ENCODE measurements around the gene EXTL2.

The EXTL2 gene

GRCh38 chr1:100874433-100874832 is 20.2 kb downstream of the EXTL2 start:
- Histone ChIP-seq H3K4ac (ENCODE audit: low read depth in 1 of 2, low read length in 2 of 2) (no peak overlapping the region), H3K18ac (ENCODE audit: low read depth in 1 of 2, low read length in 2 of 2) (no peak overlapping the region), H3K9me3 (ENCODE audit: control insufficient read depth, low read length) (no peaks in the 10 kb centered on the region), H4K91ac (ENCODE audit: low read length) (no peak overlapping the region), H3K79me1 (replicated peaks; ENCODE audit: low read length, poor library complexity, severe bottlenecking) (peaks cover 4% of the 10 kb centered on the region), H3K36me3 (ENCODE audit: control insufficient read depth in 1 of 2, insufficient read depth in 2 of 2, low read depth in 1 of 2, low read length in 2 of 2) (peaks cover 3 to 18% of the 10 kb centered on the region in 2 experiments), H3K9ac (ENCODE audit: low read length) (no peak overlapping the region), H2AK5ac (ENCODE audit: low read length, severe bottlenecking) (no peak overlapping the region), H3K4me3 (ENCODE audit: insufficient read depth in 1 of 2, low read depth in 1 of 2, low read length in 2 of 2) (no peak overlapping the region), H3K4me2 (ENCODE audit: low read length, poor library complexity, severe bottlenecking) (no peak overlapping the region), H2BK120ac (ENCODE audit: low read depth, low read length) (no peak overlapping the region), H3K23ac (ENCODE audit: low read length in 2 of 2) (no peak overlapping the region), H2AFZ (ENCODE audit: low read depth, low read length) (no peak overlapping the region), H2BK5ac (ENCODE audit: low read depth, low read length, poor library complexity, severe bottlenecking) (no peak overlapping the region), H2BK12ac (ENCODE audit: low read length in 2 of 2) (no peak overlapping the region), H3K27me3 (ENCODE audit: control insufficient read depth in 1 of 2, insufficient read depth in 1 of 2, low read length in 2 of 2) (no peaks in the 10 kb centered on the region), H4K8ac (ENCODE audit: low read length) (no peak overlapping the region), H3K27ac (ENCODE audit: low read length, poor library complexity, severe bottlenecking) (no peak overlapping the region), H2BK15ac (ENCODE audit: low read depth, poor library complexity, severe bottlenecking) (no peak overlapping the region), H3K4me1 (ENCODE audit: control insufficient read depth, insufficient read depth, low read depth, low read length) (no peaks in the 10 kb centered on the region), H3K14ac (ENCODE audit: low read length in 2 of 2) (no peak overlapping the region)
- no peak for DNase-seq
- WGBS: 87% methylated on average over 2 of the region's 2 CpGs

- Histone ChIP-seq H3K36me3 (ENCODE audit: control insufficient read depth in 1 of 2, insufficient read depth in 2 of 2, low read depth in 1 of 2, low read length in 2 of 2) (peaks cover 0 to 9% of the 10 kb centered on the region in 2 experiments), H3K4me3 (ENCODE audit: insufficient read depth in 1 of 2, low read depth in 1 of 2, low read length in 2 of 2) (no peak overlapping the region), H2AK5ac (ENCODE audit: low read length, severe bottlenecking) (no peak overlapping the region), H3K4me2 (ENCODE audit: low read length, poor library complexity, severe bottlenecking) (no peak overlapping the region), H4K8ac (ENCODE audit: low read length) (no peak overlapping the region), H3K27me3 (ENCODE audit: control insufficient read depth in 1 of 2, insufficient read depth in 1 of 2, low read length in 2 of 2) (no peaks in the 10 kb centered on the region), H2BK15ac (ENCODE audit: low read depth, poor library complexity, severe bottlenecking) (no peak overlapping the region), H2BK12ac (ENCODE audit: low read length in 2 of 2) (no peak overlapping the region), H3K23ac (ENCODE audit: low read length in 2 of 2) (no peak overlapping the region), H2BK5ac (ENCODE audit: low read depth, low read length, poor library complexity, severe bottlenecking) (no peak overlapping the region), H3K14ac (ENCODE audit: low read length in 2 of 2) (no peak overlapping the region), H4K91ac (ENCODE audit: low read length) (no peak overlapping the region), H3K4ac (ENCODE audit: low read depth in 1 of 2, low read length in 2 of 2) (no peak overlapping the region), H3K9me3 (ENCODE audit: control insufficient read depth, low read length) (no peaks in the 10 kb centered on the region), H2AFZ (ENCODE audit: low read depth, low read length) (no peak overlapping the region), H3K4me1 (ENCODE audit: control insufficient read depth, insufficient read depth, low read depth, low read length) (no peaks in the 10 kb centered on the region), H3K79me1 (replicated peaks; ENCODE audit: low read length, poor library complexity, severe bottlenecking) (no peaks in the 10 kb centered on the region), H3K27ac (ENCODE audit: low read length, poor library complexity, severe bottlenecking) (no peak overlapping the region), H2BK120ac (ENCODE audit: low read depth, low read length) (no peak overlapping the region), H3K9ac (ENCODE audit: low read length) (no peak overlapping the region), H3K18ac (ENCODE audit: low read depth in 1 of 2, low read length in 2 of 2) (no peak overlapping the region)
- WGBS: 100% methylated on average over 1 of the region's 2 CpGs
- no peak for DNase-seq
Observed at GRCh38 chr1:100869996-100870395, 24.6 kb downstream of the EXTL2 start.

GRCh38 chr1:100868364-100868995 is 26.2 kb downstream of the EXTL2 start:
- WGBS: 18% methylated on average over 3 of the region's 7 CpGs
- Histone ChIP-seq H3K18ac (ENCODE audit: low read depth in 1 of 2, low read length in 2 of 2) (no peak overlapping the region), H3K14ac (ENCODE audit: low read length in 2 of 2) (no peak overlapping the region), H3K79me1 (replicated peaks; ENCODE audit: low read length, poor library complexity, severe bottlenecking) (no peaks in the 10 kb centered on the region), H3K4me2 (ENCODE audit: low read length, poor library complexity, severe bottlenecking) (peak overlapping the region; percentile 10), H2AK5ac (ENCODE audit: low read length, severe bottlenecking) (no peak overlapping the region), H3K27ac (ENCODE audit: low read length, poor library complexity, severe bottlenecking) (no peak overlapping the region), H2BK15ac (ENCODE audit: low read depth, poor library complexity, severe bottlenecking) (no peak overlapping the region), H2AFZ (ENCODE audit: low read depth, low read length) (no peak overlapping the region), H3K9me3 (ENCODE audit: control insufficient read depth, low read length) (no peaks in the 10 kb centered on the region), H3K4me3 (ENCODE audit: insufficient read depth in 1 of 2, low read depth in 1 of 2, low read length in 2 of 2) (peak overlapping the region in 1 of 2 experiments; percentile 62), H3K4me1 (ENCODE audit: control insufficient read depth, insufficient read depth, low read depth, low read length) (no peaks in the 10 kb centered on the region), H4K91ac (ENCODE audit: low read length) (no peak overlapping the region), H3K36me3 (ENCODE audit: control insufficient read depth in 1 of 2, insufficient read depth in 2 of 2, low read depth in 1 of 2, low read length in 2 of 2) (peaks cover 0 to under 1% of the 10 kb centered on the region in 2 experiments), H3K23ac (ENCODE audit: low read length in 2 of 2) (no peak overlapping the region), H2BK5ac (ENCODE audit: low read depth, low read length, poor library complexity, severe bottlenecking) (no peak overlapping the region), H3K9ac (ENCODE audit: low read length) (peak overlapping the region; percentile 83), H3K4ac (ENCODE audit: low read depth in 1 of 2, low read length in 2 of 2) (no peak overlapping the region), H3K27me3 (ENCODE audit: control insufficient read depth in 1 of 2, insufficient read depth in 1 of 2, low read length in 2 of 2) (no peaks in the 10 kb centered on the region), H2BK12ac (ENCODE audit: low read length in 2 of 2) (no peak overlapping the region), H2BK120ac (ENCODE audit: low read depth, low read length) (no peak overlapping the region), H4K8ac (ENCODE audit: low read length) (no peak overlapping the region)
- DNase-seq: peak; percentile 59

GRCh38 chr1:100866901-100867206 is 27.8 kb downstream of the EXTL2 start:
- Histone ChIP-seq H4K91ac (ENCODE audit: low read length) (no peak overlapping the region), H3K4ac (ENCODE audit: low read depth in 1 of 2, low read length in 2 of 2) (no peak overlapping the region), H3K4me2 (ENCODE audit: low read length, poor library complexity, severe bottlenecking) (no peak overlapping the region), H2BK15ac (ENCODE audit: low read depth, poor library complexity, severe bottlenecking) (no peak overlapping the region), H3K36me3 (ENCODE audit: control insufficient read depth in 1 of 2, insufficient read depth in 2 of 2, low read depth in 1 of 2, low read length in 2 of 2) (no peaks in the 10 kb centered on the region), H4K8ac (ENCODE audit: low read length) (no peak overlapping the region), H2AFZ (ENCODE audit: low read depth, low read length) (no peak overlapping the region), H3K9me3 (ENCODE audit: control insufficient read depth, low read length) (no peaks in the 10 kb centered on the region), H3K4me3 (ENCODE audit: insufficient read depth in 1 of 2, low read depth in 1 of 2, low read length in 2 of 2) (no peak overlapping the region), H3K27ac (ENCODE audit: low read length, poor library complexity, severe bottlenecking) (no peak overlapping the region), H3K4me1 (ENCODE audit: control insufficient read depth, insufficient read depth, low read depth, low read length) (no peaks in the 10 kb centered on the region), H3K27me3 (ENCODE audit: control insufficient read depth in 1 of 2, insufficient read depth in 1 of 2, low read length in 2 of 2) (no peaks in the 10 kb centered on the region), H3K14ac (ENCODE audit: low read length in 2 of 2) (no peak overlapping the region), H2AK5ac (ENCODE audit: low read length, severe bottlenecking) (no peak overlapping the region), H3K18ac (ENCODE audit: low read depth in 1 of 2, low read length in 2 of 2) (no peak overlapping the region), H2BK12ac (ENCODE audit: low read length in 2 of 2) (no peak overlapping the region), H3K9ac (ENCODE audit: low read length) (no peak overlapping the region), H2BK5ac (ENCODE audit: low read depth, low read length, poor library complexity, severe bottlenecking) (no peak overlapping the region), H2BK120ac (ENCODE audit: low read depth, low read length) (no peak overlapping the region), H3K23ac (ENCODE audit: low read length in 2 of 2) (no peak overlapping the region), H3K79me1 (replicated peaks; ENCODE audit: low read length, poor library complexity, severe bottlenecking) (no peaks in the 10 kb centered on the region)
- WGBS: no CpG with 5 or more reads among the region's 2 CpGs
- no peak for DNase-seq

All from mesenchymal stem cell (in vitro differentiated cells and primary cell).